Stimulated activated CD4-positive, alpha-beta T cell treated with anti-CD3 and anti-CD28 coated beads, TNF-alpha, amount 100 ng/mL, for 24 hours (primary cell): ENCODE measurements around the gene CHST15.
"Not testable (repeated sequence)": the region's sequence is repeated elsewhere in the genome, so short reads cannot be mapped to it uniquely, and the experiment has no call there.

Experiments used
- DNase-seq, 3 experiments: peaks; one replicate each; pipeline ENCODE4 v3.0.0-alpha.2; 2020; ENCODE audit warnings: low read depth in 3 of 3

CHST15 gene

GRCh38 chr10:124124123-124124768, 30.8 kb upstream of the CHST15 start:
- no peak for DNase-seq

GRCh38 chr10:124123156-124123555, 29.8 kb upstream of the CHST15 start:
- DNase-seq = no peak

- DNase-seq = no peak
Measured at GRCh38 chr10:124122211-124122610, 28.8 kb upstream of the CHST15 start.

- DNase-seq = no peak
Measured at GRCh38 chr10:124120410-124121061, 27.1 kb upstream of the CHST15 start.

GRCh38 chr10:124119946-124120345, 26.5 kb upstream of the CHST15 start:
- no peak for DNase-seq

- DNase-seq = no peak
Measured at GRCh38 chr10:124119216-124119615, 25.8 kb upstream of the CHST15 start.

GRCh38 chr10:124117833-124118232, 24.4 kb upstream of the CHST15 start:
- no peak for DNase-seq

- no peak for DNase-seq
Measured at GRCh38 chr10:124117511-124117785, 24.1 kb upstream of the CHST15 start.

- DNase-seq = no peak
Measured at GRCh38 chr10:124116771-124117510, 23.5 kb upstream of the CHST15 start.

GRCh38 chr10:124114696-124115095, 21.3 kb upstream of the CHST15 start:
- no peak for DNase-seq

- DNase-seq = no peak
Measured at GRCh38 chr10:124112891-124113580, 19.6 kb upstream of the CHST15 start.

- DNase-seq = no peak
Measured at GRCh38 chr10:124110882-124111281, 17.5 kb upstream of the CHST15 start.

- no peak for DNase-seq
Measured at GRCh38 chr10:124109261-124109660, 15.9 kb upstream of the CHST15 start.

GRCh38 chr10:124107072-124107471, 13.7 kb upstream of the CHST15 start:
- no peak for DNase-seq

- no peak for DNase-seq
Measured at GRCh38 chr10:124106241-124106879, 13.0 kb upstream of the CHST15 start.

GRCh38 chr10:124105594-124105993, 12.2 kb upstream of the CHST15 start:
- no peak for DNase-seq

- no peak for DNase-seq
Measured at GRCh38 chr10:124105045-124105444, 11.6 kb upstream of the CHST15 start.

- no peak for DNase-seq
Measured at GRCh38 chr10:124104011-124104627, 10.7 kb upstream of the CHST15 start.

GRCh38 chr10:124101351-124101750, 8.0 kb upstream of the CHST15 start:
- no peak for DNase-seq

- DNase-seq = not testable (repeated sequence)
Measured at GRCh38 chr10:124100651-124101050, 7.3 kb upstream of the CHST15 start.

- no peak for DNase-seq
Measured at GRCh38 chr10:124100124-124100523, 6.7 kb upstream of the CHST15 start.

GRCh38 chr10:124099604-124100003, 6.2 kb upstream of the CHST15 start:
- no peak for DNase-seq
